ENCODE measurements around the gene SH2D2A.

- no peak for TF ChIP-seq KAT7 (CRISPR knock-in tag; IDR thresholded peaks at IDR 0.05; ENCODE audit: borderline replicate concordance)
- TF ChIP-seq STAT5B (CRISPR knock-in tag; IDR thresholded peaks at IDR 0.05), result no peak
- TF ChIP-seq ZNF780A (CRISPR knock-in tag; IDR thresholded peaks at IDR 0.05), result no peak
- TF ChIP-seq ZBTB8A (IDR thresholded peaks at IDR 0.05; ENCODE audit: partially characterized antibody), result no peak
- TF ChIP-seq, protein P1, sequence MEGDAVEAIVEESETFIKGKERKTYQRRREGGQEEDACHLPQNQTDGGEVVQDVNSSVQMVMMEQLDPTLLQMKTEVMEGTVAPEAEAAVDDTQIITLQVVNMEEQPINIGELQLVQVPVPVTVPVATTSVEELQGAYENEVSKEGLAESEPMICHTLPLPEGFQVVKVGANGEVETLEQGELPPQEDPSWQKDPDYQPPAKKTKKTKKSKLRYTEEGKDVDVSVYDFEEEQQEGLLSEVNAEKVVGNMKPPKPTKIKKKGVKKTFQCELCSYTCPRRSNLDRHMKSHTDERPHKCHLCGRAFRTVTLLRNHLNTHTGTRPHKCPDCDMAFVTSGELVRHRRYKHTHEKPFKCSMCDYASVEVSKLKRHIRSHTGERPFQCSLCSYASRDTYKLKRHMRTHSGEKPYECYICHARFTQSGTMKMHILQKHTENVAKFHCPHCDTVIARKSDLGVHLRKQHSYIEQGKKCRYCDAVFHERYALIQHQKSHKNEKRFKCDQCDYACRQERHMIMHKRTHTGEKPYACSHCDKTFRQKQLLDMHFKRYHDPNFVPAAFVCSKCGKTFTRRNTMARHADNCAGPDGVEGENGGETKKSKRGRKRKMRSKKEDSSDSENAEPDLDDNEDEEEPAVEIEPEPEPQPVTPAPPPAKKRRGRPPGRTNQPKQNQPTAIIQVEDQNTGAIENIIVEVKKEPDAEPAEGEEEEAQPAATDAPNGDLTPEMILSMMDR (IDR thresholded peaks at IDR 0.05 in 2 of 3, conservative IDR thresholded peaks at IDR 0.05 in 1 of 3; ENCODE audit: insufficient read depth in 2 of 3, low read depth in 1 of 3, low read length in 3 of 3), result no peak
- TF ChIP-seq NRF1 (conservative IDR thresholded peaks at IDR 0.05 in 1 of 2, IDR thresholded peaks at IDR 0.05 in 1 of 2), result no peak
- TF ChIP-seq, protein P2, sequence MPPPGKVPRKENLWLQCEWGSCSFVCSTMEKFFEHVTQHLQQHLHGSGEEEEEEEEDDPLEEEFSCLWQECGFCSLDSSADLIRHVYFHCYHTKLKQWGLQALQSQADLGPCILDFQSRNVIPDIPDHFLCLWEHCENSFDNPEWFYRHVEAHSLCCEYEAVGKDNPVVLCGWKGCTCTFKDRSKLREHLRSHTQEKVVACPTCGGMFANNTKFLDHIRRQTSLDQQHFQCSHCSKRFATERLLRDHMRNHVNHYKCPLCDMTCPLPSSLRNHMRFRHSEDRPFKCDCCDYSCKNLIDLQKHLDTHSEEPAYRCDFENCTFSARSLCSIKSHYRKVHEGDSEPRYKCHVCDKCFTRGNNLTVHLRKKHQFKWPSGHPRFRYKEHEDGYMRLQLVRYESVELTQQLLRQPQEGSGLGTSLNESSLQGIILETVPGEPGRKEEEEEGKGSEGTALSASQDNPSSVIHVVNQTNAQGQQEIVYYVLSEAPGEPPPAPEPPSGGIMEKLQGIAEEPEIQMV (tag; conservative IDR thresholded peaks at IDR 0.05; ENCODE audit: low read depth), result no peak
- TF ChIP-seq SIRT6 (IDR thresholded peaks at IDR 0.05; ENCODE audit: low read depth, low read length), result no peak
- TF ChIP-seq ZNF512 (tag; IDR thresholded peaks at IDR 0.05), result no peak
- TF ChIP-seq EP300 (IDR thresholded peaks at IDR 0.05; ENCODE audit: low read length), result no peak
- no peak for TF ChIP-seq SNRNP70 (optimal IDR thresholded peaks at IDR 0.05; ENCODE audit: low read depth, low read length)
- no peak for TF ChIP-seq MYNN (IDR thresholded peaks at IDR 0.05)
- TF ChIP-seq MYNN (CRISPR knock-in tag; IDR thresholded peaks at IDR 0.05), result no peak
Measured at GRCh38 chr1:156809281-156809680, 7.4 kb downstream of the SH2D2A start.

All from K562 (cell line).